NCI-H187 (cell line): ENCODE measurements around the gene INKA1.

Source experiments
- DNase-seq, 2 experiments: peaks; one replicate each; lab custom pipeline; 2025; lab: John Stamatoyannopoulos, UW

The INKA1 gene

DNA sequence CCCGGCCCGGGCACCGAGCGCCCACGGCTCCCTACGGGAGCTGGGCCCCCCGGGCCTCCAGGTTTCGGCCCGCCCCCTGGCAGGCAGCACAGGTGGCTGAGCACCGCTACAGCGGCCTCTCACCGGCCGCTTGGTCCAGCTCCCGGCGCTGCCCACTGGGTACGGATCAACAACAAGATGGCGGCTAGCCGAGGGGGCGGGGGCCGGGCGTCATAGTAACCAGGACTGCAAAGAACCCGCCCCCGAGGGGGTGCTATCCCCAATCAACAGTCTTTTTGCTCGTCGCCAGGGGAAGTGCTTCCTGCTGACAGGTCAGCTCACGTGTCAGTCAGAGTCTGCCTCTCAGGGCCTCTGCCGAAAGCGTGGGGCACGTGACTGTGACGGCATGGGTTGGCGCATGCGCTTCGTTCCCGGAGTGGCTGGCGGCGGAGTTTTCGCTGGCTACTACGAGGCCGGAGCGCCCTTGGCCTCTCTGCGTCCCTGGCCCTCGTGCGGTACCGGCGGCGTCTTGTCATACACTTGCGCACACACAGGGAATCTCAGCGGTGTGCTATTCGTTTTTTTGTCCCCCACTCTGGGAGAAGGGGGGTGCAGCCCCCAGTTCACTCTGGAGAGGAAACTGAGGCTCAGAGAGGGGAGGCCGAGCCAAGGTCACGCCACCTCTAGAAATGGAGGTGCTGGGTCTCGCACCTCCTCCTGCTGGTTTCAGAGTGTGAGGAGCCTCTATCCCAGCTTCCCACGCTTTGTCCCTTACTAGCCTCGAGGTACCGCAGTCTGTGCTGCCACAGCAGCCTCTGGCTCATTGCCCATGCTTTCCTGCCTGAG, 16.5 kb upstream of the INKA1 start, which contains the start of gene IP6K1:
Gene IP6K1, minus strand, starts transcription at position 186 of the 825 bp plus-strand sequence. CDS start 38,502 bp downstream, outside the sequence.
- DNase-seq = peak; percentile 91 to 95

DNA sequence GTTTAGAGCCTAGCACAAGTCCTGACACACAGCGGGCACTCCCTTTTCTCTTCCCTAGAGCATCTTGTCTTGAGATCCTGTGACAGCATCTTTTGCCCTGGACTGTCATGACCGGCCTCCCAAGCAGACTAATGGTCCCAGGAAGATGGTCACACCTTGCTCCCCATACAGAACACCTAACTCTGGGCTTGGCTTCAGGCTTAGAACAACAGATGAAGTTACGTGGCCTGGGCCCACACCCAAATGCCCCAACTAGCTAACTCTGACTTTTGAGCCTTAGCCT, 15.9 kb upstream of the INKA1 start:
- DNase-seq = no peak

DNA sequence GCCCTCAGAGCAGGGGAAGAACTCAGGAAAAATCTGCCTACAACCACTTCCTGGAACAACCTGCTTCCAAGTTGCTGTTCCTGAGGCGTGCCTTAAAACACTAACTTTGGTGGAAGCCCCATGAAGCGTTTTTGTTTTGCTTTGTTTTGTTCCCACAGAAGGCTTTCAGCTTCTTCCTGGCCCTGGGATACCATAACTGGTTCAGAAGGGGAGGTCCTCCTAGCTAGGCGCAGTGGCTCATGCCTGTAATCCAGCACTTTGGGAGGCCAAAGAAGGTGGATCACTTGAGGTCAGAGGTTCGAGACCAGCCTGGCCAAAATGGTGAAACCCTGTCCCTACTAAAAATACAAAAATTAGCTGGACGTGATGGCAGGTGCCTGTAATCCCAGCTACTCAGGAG, 15.5 kb upstream of the INKA1 start:
- DNase-seq = no peak

DNA sequence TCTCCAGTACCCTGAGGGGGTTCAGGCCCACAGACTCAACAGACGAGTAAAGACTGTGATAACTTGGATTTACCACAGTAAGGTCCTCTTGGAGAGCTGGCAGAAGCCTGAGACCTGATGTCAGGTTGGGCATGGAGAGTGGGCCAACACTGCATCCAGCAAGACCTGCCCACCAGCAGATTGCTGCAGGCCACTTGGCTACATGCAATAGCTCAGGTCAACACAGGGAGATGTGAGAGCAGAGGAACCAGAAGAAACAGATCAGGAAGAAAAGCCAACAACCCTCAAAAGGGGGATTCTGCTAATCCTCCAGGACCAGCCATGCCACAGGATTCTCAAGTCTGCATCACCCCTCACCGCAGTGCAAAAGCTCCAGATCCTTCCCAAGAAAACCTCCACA, 15.0 kb upstream of the INKA1 start:
- no peak for DNase-seq

DNA sequence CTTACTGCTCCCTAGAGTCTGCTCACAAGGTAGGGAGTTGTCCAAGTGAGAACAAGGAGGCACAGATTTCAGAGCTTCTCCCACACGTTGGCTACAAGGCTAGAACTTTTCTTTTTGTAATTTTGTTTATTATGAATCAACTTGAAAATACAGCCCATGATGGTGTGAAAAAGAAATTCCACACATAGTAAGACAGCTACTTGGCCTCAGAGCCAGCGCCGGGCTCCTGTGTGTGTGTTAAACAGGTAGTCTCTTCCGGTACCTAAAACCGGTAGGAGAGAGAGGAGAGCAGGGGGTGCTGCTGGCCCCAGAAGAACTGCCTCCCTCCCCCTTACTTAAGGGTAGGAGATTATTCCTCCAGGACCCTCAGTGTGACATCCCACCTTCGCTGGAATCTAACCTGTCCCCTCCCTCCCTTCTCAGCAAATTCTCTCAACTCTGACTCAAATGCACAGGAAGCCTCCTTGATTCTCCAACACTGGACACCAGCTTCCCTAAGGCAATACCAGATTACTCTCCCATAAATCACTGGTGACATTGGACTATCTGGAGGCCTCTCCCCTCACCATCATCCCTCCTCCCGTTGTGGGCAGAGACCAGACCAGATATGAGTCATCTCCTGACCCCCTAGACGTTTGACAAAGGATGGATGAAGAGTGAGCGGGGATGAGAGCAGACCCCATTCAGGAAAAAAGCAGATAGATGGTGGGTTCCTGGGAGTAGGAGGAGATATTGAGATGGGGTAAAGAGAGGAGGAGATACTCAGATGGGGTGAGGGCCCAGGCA, 12.2 kb upstream of the INKA1 start:
- no peak for DNase-seq

DNA sequence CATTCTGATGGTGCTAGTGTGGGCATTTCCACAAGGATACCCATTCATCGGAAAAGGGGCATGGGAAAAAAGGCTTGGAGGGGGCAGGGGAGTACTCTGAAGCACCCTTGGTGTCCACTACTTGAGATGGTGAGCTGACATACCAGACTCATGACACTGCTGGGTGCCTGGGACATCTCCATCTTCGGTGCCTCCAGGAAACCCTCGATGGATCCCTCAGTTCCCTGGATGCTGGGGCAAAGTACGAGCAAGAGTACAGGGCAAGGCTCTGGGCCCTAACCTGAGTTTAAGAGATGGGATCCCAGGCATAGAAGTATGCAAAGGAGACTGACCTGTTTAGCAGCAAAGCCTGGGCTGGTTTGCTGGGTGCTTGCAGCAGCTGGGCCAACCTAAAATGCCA, 11.5 kb upstream of the INKA1 start:
- no peak for DNase-seq

DNA sequence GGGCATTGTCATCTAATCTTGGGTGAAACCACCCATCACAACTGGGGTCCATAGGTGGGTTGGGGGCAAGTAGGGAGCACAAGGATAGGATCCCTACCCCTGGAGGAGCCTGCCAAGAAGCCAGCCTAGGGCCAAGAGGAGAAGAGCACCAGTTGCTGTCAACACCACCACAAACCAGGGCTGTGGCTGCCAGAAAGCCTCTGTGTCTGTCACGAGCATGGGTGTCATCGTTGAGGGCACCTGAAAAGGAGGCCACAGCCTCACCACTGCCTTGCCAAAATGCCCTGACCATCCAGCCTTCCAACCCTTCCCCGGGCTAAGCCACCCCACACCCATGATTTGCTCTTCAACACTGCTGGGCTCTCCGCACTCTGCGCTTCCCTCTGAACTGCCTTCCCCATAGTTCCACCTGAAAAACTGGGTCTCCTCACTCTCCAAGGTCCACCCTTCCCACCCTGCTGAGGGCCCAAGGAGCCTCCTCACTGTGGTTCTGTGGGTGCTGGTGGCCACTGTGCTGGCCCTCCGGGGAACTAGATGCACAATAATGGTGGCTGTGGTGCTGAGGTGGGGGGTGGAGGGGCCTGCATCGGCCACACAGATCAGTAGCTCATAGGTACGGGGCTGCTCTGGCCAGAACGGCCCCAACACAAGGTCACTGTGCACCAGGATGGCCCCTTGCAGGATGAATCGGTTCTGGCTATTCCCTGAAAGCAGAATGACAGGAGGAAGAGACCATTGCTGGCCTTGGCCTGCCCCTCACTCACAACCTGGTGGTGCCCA, 10.5 kb upstream of the INKA1 start:
- no peak for DNase-seq

DNA sequence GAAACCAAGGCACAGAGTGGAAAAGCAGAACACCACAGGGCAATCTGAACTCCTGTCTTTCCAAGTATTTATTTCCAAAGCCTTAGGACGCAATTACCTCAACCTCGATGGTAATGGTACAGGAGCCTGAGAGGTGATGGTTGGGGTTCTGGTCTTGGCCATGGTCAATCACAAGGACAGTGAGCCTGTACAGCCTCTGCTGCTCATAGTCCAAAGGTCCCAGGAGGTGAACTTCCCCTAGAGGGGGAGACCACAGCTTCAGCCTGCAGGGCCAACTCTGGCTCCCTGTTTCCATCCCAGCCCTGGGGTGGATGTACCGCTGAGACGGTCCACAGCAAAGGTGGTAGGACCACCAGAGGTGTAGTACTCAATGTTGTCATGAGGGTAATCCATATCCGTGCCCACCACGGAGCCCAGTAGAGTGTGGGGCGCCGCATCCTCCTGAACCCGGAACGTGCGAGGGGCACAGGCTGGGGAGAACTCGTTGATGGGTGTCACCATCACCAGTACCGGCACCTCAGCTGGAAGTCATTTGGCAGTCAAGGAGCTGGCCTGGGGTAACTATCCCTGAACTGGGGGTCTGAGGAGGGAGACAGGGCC, 9.5 kb upstream of the INKA1 start:
- DNase-seq = no peak

DNA sequence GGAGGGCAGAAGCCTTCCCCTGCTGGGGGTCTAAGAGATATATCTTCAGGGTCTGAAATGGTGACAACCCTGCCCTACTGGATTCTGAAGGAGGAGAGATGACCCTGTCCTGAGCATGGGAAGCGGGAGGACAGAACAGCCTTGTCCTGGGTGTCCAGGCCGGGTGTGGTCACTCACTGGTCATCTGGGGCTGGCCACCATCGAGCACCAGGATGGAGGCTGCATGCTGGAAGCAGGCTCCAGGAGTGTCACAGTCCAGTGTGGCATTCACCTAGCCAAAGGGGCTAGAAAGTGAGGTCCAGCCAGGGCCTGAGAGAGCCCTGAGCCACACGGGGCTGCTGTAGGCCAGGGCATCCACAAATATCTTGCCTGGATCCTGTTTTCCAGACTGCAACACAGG, 8.6 kb upstream of the INKA1 start:
- no peak for DNase-seq

DNA sequence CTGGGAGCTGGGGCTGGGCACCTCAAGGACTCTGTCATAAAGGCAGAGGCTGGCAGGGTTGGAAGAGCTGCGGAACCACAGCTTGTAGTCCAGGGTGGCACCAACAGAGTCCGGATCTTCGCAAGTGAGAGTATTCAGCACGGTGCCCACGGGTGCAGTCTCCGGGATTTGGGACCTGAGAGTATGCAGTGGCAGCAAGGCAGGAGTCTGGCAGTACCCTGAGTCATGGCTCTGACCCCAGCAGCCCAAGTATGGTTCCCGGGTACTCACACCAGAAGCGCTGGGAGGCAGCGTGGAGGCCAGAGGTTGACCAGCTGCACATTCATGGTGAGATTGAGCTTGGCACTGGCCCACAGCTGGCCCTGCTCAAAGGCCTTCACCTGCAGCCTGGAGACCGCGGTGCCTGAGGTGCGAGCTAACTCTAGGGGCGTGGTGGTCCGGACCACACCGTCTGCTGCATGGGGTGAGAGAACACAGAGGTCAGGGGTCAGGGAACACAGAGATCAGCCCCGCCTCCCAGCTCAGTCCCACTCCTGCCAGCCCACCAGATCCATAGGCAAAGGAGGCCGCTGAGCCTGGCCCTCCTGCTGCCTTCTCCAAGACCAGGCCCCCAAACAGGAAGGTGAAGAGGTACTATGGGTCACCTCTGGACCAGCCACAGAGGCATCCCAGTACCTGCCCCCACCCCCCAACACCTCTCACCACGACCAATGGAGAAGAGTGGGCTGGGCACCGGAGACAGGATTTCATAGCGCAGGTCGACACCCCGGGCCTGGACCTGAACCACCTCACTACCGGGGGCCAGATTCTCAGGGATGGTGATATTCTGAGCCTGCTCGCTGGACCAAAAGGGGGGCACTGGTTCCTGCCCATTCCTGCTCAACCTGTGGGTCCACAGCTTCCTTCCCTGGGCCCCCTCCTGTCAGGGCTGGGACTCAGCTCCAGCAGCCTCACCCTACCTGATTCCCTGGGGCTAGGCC, 7.8 kb upstream of the INKA1 start:
- no peak for DNase-seq

DNA sequence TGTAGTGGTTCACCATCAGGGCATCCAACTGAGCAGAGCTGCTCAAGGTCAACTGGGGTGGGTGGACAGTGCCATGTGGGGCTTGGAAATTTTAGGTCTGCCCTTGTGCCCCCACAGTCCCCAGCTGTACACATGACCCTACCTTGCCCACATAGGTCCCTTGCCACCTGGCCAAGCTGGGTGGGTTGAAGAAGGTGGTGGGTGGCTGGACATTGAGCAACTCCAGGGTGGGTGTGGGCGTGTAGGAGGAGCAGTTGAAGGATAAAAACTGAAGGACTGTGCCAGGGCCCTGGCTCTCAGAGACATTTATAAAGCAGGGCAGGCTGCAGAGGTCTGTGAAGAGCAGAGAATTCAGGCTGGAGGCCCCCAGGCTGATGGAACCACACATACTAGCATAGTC, 4.0 kb upstream of the INKA1 start:
- DNase-seq = no peak

DNA sequence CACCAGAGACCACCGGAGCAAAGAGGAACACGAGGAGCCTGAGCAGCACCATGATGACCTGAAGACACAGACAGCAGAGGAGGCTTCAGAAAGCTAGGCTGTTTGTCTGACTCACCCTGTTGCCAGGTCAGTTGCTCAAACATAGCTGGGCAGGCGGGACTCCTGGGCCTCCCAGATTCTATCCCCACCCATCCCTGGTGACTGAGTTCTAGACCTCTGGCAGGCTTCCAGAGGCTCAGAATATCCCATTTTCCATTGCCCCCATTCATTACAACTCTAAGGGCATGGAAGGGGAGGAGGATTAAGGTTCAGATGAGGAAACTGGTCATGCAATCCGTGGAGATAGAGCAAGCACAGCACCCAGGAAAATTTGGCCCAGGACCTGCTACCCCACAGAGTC, 3.3 kb upstream of the INKA1 start, which contains the start of gene CDHR4:
Gene CDHR4, minus strand, starts transcription at position 113 of the 400 bp plus-strand sequence. Its CDS starts 61 bp downstream, at position 52.
- DNase-seq = no peak

DNA sequence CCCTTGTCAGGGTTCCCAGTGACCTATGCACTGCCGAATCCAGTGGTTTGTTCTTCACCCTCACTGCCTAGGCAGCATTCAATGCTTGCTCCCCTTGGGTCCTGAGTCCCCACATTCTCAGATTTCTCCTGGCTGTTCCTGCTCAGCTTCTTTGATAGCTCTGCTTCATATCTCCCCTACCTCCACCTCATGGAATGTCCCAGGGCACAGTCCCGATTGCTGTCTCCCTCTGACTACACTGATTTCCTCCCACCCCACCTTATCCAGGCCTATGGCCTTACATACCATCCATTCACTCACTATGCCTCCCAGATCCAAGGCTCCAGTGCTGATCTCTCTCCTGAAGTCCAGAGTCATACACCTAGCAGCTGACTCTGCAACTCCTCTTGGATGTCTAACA, 1.9 kb upstream of the INKA1 start:
- no peak for DNase-seq

DNA sequence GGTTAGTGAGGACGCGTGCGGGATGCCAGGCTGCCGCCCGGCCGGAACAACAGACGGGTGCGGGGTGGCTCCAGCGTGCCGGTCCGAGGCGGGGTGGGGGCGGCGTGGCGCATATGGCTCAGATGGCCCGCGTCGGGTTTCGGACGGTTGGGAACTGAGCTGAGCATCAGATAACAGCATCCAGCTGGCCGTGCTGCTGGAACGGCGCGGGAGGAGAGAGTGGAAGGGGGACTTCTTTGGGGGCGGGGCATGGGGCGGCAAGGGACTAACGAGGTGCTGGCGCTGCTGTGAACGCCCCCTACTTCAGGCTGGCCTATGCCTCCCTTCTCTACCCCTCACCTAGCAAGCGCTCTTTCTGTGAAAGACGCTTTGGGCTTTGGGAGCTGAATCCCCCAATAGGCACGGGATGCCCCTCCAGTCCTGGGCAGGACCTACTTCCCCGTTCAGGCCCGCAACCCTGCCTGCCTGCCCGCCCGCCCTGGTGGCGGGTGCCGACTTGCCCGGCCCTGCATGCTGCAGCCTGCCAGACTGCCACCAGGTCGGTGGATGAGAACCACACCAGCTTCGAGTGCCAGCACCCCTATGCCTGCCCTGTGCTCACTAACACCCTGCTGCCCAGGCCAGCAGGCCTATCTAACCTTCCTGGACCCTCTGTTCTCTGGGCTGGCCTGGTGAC, 542 bp downstream of the INKA1 start:
- peak in 1 of 2 experiments; percentile 36 for DNase-seq

DNA sequence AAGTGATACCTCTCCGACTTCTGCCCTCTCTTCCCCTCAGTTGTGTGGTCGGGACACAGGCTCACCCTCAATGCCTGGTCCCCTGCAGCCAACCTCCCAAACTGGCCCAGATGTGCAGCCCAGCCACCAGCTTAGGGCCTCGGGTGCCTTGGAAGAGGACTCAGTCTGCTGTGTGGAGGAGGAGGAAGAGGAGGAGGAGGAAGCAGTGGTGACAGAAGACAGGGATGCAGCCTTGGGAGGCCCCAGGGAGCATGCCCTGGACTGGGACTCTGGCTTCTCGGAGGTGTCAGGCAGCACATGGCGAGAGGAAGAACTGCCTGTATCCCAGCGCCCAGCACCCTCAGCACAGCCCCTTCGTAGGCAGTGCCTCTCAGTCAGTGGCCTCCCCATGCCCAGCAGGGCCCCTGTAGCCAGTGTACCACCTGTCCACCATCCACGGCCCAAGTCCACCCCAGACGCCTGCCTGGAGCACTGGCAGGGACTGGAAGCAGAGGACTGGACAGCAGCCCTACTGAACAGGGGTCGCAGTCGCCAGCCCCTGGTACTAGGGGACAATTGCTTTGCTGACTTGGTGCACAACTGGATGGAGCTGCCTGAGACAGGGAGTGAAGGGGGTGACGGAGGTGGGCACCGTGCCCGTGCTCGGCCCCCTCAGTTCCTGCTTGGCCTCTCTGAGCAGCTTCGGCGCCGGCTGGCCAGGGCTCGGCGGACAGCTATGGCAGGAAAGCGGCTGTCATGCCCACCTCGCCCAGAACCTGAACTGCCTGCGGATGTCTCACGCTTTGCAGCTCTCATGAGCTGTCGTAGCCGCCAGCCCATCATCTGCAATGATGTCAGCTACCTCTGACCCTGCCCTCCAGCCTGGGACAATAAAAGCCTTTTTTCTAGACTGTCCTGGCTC, 1.3 kb downstream of the INKA1 start:
- DNase-seq = no peak

DNA sequence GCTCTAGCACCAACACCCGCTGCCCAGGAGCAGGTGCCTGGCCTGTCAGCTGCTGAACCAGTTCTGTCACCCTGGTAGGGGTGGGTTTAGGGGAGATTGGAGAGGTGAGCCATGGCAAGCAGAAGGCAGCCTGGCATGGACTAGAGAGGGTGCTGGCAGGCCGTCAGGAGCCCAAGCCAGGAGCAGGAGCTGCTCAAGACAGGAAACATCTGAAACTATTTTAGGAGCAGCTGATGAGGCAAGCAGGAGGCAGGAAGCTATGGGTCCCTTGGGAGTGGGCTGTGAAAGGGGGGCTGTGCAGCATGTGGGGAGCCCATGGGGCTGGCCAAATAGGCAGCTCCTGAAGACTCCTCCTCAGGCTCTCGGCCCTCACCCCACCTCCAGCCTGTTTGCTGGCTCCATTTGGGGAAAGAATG, 2.3 kb downstream of the INKA1 start:
- no peak for DNase-seq

DNA sequence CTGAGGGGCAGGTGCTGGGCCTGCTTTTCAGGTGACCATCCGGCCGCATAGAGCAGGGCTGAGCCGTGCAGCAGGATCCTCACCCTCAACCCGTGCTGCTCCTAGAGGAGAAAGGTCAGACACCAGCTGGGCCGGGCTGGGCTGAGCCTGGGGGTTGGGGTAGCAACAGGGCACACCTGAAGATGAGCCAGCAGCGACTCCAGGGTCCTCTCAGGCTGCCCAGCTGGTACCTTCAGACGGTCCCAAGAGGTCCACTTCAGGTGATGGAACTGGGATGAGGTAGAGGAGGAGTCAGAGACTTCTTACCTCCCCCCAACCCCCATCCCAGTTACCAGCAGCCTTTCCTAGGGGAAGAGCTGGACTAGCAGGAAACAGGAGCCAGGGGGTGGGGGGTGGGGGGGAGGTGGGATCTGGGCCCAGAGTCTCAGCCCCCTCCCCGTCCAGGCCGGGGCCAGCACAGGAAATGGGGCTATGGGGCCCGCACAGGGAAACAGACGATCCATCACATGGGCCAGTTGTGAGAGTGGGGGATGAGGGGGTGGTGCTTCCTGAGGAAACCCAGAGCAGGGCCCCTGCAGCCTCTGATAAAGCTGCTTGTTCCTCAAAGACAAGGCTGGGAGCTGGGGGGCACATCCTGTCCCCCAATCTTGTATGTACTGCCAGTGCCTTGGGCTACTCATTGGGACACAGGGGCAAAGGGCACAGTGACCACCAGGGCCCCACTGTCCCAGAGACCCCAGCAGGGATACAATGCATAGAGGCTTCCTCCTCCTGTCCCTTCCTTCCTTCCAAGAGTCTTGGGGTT, 3.0 kb downstream of the INKA1 start:
- no peak for DNase-seq

DNA sequence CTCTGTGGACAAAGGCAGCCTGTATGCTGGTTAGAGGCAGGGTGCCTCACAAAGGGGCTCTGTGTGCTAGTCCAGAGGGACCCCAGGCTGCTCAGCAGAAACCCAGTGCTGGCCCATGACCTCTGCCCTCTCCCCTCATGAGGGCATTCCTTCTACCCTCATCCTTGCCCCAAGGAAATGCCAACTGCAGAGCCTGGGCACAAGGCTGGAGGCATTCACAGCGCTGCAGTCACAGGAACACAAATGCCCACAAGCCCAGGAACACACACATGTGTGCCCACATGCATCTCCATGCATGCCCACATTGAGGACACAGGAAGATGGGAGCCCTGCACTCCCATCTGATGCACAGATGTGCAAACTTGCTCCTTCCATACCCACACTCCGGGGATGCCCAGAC, 3.8 kb downstream of the INKA1 start:
- no peak for DNase-seq
